ENCODE data around the gene COL4A2.
"Not testable (repeated sequence)": the region's sequence is repeated elsewhere in the genome, so short reads cannot be mapped to it uniquely, and the experiment has no call there.

COL4A2 gene

DNA sequence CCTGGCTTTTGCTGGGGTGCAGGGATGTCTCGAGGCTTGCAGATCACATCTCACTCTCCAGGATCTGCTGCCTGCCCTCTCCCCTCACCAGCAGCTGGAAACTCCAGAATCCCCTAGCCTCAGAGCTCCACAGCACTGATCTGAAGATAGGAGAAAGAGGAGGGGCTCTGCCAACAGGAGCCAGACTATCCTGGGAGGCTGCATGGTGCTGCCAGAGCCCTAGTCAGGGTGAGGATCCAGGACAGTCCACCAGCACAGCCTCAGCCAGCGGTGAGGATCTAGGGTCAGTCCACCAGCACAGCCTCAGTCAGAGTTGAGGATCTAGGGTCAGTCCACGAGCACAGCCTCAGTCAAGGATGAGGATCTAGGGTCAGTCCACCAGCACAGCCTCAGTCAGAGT is 189.2 kb downstream of the COL4A2 start:
- no peak for DNase-seq (ENCODE audit: low spot score)

DNA sequence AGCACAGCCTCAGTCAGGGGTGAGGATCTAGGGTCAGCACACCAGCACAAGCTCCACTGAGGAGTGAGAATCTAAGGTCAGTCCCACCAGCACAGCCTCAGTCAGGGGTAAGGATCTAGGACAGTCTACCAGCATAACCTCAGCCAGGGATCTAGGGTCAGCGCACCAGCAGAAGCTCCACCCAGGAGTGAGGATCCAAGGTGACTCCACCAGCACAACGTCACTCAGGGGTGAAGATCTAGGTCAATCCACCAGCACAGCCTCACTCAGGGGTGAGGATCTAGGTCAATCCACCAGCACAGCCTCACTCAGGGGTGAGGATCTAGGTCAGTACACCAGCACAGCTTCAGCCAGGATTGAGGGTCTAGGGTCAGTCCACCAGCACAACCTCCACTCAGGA is 189.9 kb downstream of the COL4A2 start:
- DNase-seq (ENCODE audit: low spot score) = no peak

DNA sequence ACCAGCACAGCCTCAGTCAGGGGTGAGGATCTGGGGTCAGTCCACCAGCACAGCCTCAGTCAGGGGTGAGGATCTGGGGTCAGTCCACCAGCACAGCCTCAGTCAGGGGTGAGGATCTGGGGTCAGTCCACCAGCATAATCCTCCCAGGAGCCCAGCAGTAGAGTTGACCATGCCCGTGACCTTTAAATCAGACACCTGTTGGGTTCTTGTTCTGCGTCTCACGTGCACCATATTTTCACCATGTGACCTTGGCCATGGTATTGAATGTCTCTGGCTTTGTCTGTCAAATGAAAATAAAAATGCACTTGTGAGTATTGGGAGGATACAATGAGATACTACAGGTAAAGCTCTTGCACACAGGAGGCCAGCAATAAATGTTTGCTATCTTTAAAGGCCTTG is 190.8 kb downstream of the COL4A2 start:
- DNase-seq (ENCODE audit: low spot score) = not testable (repeated sequence)

DNA sequence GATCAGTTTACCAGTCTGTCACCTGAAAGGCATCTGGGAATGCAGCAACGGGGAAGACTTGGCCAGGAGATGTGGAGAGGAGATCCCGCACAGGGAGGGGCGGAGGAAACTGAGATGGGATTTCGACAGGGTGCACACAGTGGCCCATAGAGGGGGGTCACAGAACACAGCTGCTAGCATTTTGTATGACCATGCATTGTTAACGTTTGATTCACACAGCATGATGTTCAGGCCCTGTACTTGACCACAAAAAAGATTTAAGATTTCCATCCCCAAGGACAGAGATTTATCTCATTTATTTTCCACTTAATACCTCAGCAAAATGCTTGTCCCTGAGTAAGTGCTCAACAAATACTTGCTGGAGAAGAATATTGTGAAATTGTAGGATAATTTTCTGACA is 191.2 kb downstream of the COL4A2 start:
- no peak for DNase-seq (ENCODE audit: low spot score)

DNA sequence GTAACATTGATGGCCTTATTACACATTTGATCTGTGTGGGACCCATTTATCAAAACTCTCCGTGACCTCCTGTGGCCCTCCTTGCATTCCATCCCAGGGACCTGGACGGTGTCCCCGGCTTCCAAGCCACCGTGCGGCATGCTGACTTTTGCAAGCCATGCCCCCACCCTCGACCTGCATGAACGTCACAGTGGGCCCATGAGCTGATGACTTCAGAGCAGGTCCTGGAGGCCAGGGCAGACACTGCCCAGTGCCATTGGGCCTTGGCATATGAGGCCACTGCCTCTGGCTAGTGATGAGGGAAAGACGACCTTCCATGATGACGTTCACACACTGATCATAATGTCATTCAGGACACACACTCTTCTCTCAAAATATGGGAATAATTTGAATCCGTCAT is 191.7 kb downstream of the COL4A2 start:
- DNase-seq (ENCODE audit: low spot score) = no peak

DNA sequence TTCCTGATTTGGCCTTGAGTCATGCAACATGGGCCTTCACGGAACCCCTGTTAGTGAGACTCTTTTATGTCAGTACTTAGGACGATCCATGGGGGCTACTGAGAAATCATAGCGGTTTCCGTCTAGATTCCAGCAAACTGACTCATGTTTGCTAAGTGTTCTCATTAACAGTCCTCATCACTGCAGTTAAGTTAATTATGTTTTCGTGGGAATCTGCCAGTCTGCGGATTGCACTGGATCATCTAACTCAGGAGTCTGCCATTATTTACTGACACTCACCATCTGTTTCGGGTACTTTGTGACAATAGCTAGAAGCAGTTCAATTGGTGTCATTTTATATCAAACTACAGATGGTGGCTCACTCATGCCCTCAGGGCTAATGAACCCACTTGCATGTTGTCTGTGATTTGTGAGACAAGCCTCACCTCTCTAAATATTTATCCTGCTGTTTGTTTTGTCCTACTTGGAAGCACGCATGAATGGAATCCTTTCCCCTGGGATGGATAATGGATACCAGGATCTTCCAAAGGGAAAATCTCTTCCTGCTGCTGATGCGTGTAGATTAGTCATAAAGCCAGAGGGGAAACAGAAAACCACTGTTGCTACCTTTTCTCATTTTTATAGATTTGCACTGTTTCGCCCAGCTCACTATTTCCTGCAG is 192.7 kb downstream of the COL4A2 start:
- DNase-seq (ENCODE audit: low spot score) = no peak

DNA sequence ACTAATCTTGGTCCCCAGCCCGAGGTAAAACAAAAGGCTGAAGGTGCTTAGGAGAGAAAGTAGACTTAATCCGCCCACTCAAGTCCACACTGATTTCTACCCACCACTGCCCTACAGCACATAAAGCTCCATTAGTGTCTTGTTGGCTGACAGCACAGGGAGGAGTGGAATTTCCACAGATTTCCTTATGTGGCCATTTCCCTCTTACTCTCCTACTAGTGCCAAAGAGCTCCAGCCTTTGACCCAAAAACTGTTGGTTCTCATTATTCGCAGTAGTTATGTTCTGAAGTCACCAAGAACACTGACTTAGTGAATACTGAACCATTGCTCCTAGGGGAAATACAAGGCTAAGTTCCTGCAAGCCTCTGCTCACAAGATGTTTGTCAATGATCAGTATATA is 193.3 kb downstream of the COL4A2 start:
- DNase-seq (ENCODE audit: low spot score) = no peak

DNA sequence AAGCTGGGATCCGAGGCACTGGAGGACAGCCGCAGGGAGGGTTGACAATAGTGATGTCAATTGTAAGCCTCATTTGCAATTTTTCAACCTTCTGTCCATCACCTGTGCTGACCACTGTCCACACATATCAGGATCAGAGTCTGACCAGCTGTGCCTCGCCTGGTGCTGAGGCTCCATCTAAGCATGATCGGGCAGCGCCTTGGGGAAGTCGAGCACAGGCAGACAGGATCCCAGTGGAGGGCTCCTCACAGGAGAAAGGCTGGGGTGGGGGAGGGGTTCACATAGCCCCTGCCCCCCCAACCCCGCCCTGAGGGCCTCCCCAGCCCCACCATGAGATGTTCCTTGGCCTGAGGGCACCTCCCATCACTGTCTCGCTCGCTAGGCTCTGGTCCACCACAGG is 194.1 kb downstream of the COL4A2 start:
- DNase-seq (ENCODE audit: low spot score) = no peak

DNA sequence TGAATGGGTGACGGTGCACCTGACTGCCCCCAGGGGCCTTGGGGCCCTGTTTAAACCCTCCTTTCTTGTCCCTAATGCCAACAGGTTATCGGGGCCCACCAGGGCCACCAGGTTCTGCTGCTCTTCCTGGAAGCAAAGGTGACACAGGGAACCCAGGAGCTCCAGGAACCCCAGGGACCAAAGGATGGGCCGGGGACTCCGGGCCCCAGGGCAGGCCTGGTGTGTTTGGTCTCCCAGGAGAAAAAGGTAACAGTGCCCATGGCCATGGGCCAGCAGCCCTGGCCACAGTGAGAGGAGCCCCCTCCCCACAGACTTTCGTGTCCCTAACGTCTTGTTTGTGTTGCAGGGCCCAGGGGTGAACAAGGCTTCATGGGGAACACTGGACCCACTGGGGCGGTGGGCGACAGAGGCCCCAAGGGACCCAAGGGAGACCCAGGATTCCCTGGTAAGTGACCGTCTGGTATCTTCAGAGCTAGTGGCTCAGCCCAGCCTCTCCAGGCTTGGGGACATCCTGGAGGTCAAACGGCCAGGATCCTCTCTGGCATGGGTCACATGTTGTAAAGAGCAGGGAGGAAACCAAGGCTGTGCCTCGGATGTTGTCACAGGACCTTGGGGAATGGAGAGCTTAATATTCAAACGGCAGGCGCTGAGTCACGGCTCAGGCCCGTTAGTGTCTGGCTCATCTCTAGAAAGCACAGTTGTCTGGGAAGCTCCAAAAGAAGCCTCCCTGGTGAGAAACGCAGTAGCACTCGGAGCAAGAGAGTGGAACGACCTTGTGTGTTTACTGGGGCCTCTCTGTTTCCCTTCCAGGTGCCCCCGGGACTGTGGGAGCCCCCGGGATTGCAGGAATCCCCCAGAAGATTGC is 196.2 kb downstream of the COL4A2 start:
- no peak for DNase-seq (ENCODE audit: low spot score)

DNA sequence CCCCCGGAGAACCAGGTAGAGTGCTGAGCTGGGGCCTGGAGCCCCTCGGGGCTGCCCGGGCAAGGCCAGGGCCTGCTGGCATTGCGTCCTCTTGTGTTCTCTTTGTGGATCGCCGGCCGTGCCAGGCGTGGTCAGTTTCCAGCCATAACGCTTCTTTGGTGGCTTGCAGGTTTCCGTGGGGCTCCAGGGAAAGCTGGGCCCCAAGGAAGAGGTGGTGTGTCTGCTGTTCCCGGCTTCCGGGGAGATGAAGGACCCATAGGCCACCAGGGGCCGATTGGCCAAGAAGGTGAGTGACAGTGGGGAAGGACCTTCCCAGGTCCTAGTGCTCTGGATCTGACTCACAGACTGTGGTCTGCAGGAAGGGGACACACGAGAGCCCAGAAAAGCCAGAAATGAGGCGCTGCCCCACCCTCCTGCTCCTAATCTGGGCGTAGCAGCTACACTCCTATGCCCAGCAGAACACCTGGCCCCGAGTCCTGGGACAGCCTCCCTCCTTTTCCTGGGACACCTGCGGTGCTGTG is 197.0 kb downstream of the COL4A2 start:
- DNase-seq (ENCODE audit: low spot score) = no peak

DNA sequence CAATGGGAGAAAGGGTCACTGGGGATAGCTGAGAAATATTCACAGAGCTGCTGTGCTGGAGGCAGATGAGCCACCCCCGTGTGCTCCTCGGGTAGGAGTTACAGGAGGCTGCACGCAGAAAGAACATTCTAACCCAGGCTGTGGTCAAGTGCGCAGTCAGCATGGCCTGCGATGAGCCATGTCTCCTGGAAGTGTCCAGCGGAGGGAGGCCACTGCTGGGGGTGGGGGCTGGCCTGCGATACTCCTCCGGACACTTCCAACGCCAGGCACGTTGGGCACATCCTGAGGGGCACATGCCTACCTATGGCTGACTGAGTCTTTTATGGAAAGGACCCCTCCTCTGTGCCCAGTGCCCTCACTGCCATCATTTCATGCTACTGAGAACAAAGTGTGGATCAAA is 198.5 kb downstream of the COL4A2 start:
- DNase-seq (ENCODE audit: low spot score) = no peak

DNA sequence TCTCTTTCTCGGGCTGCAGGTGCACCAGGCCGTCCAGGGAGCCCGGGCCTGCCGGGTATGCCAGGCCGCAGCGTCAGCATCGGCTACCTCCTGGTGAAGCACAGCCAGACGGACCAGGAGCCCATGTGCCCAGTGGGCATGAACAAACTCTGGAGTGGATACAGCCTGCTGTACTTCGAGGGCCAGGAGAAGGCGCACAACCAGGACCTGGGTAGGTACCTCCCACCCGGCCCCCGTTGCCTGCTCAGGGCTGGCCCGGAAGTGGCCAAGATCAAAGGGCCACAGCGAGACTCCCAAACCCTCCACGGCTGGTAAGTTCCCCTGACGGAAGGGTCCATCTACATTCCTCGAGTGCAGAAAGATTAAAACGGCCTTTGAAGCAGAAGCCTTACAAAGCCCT is 199.3 kb downstream of the COL4A2 start:
- no peak for DNase-seq (ENCODE audit: low spot score)

DNA sequence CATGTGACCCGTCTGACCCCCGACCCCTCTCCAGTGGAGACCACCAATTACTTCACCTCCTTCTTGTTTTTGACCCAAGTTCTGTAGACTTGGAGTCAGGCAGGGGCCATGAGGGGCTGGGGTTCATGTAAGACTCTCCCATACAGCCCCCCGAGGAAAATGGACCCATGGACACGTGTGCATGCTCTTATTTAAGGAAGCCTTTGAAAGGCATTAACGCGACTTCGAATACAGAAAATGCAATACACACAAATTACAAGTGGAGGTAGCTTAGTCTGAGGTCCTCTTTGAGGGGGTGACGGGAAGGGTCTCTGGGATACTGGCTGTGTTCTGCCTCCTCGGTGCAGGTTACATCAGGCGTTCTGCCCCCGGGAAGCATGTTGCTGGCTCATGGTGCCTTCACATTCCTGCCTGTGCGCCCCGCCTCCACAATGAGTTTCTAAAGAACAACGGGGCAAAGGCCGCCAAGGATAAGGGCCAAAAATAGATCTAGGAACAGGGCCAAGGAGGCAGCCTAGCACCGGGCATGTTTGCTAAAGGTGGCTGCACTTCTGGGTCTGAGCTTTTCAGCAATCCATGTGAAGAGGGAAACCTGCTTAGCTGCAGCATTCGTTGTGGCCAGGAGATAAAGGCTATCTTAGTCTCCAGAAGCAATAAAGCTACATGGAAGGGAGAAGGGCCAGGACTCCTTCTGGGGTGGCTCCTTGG is 199.9 kb downstream of the COL4A2 start:
- DNase-seq (ENCODE audit: low spot score) = no peak

DNA sequence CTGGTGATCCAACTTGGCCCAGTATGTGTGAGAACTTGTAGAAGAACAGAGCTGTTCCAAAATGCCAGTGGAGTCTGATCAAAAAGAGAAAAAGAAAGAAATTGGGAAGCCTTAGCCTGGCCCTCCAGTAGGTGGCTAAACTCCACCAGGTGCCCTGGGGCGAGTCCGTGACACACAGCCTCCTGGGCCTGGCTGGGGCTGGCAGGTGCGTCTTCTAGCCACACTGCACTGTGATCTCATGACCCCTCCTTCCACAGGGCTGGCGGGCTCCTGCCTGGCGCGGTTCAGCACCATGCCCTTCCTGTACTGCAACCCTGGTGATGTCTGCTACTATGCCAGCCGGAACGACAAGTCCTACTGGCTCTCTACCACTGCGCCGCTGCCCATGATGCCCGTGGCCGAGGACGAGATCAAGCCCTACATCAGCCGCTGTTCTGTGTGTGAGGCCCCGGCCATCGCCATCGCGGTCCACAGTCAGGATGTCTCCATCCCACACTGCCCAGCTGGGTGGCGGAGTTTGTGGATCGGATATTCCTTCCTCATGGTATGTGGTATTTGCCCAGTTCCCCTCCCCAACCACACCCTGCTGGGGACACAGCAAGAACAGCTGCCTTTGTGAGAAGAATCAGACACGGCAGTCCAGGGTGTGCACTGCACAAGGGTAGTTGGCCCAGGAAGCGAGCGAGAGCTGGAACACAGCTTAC is 200.7 kb downstream of the COL4A2 start:
- no peak for DNase-seq (ENCODE audit: low spot score)

DNA sequence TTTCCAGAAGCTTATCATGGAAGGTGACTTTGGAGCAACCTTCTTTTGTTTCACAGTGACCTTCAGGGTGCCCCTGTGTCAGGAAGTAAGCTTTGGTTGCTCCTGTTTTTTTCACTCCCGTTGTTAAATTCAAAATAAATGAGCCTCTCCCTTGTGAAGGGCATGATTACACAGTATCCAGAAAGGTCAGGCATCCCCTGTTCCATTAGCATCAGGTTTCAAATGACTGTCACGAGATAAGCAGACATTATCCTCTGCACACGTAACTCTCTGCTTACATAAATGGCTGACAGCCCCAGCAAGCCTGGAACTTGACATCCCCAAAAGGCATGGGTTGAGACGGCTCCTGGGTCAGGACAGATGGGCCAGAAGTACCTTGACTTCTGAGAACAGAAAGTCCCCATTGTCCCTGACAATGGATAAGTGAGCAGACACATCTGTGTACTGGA is 202.4 kb downstream of the COL4A2 start:
- DNase-seq (ENCODE audit: low spot score) = no peak

DNA sequence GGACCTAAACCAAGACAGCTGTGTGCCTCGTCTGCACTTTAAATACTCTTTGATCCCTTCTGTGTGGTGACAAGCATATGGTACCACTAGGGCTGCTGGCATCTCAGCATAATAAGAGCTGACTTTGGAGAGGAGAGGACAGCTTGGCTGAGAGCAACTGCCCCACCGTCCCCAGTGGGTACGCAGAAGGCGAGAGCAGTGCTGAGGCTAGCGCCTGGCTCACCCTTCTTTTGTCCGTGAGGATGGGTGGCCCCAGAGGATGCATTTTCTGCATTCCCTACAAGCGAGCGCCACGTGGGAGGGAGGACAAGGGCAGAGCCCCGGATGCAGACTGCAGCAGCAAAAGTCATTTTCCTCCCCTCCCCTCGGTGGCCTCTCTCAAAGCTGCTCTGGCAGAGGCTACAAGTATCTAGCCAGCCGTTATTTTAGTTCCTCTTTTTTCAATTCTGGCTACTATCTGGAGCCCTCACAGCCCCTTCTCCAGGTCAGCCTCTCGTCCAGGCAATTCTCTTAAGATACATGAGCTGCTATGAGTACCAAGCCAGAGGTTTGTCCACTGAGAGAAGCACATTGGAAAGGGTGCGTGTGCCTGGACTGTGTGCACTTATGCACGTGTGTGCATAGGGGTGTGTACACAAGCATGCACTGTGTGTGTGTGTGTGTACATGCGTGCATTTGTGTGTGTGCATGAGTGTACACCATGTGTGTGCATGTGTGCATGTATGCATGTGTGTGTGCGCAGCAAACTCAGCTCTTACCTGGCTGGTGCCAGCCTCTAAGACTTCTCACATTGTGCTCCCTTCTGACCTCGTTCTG is 203.1 kb downstream of the COL4A2 start:
- no peak for DNase-seq (ENCODE audit: low spot score)

DNA sequence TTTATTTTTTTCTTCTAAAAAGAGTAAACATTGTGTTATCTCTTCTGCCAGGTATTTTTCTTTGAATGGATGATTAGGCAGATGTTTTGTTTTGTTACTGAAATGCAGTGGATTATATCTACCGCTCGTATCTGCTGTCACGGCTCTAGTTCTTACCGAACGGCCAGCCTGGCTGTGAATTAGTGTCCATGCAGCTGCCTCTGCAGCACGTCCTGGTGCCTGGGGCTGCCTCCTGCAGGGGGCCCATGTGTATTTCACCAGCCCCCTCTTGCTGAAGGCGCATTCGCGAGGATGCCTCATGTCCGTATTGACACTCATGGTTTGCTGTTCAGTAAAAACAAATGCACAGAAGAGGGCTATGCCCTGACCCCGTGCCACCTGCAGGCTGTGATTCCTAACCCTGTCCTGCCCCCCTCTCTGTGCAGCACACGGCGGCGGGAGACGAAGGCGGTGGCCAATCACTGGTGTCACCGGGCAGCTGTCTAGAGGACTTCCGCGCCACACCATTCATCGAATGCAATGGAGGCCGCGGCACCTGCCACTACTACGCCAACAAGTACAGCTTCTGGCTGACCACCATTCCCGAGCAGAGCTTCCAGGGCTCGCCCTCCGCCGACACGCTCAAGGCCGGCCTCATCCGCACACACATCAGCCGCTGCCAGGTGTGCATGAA is 204.6 kb downstream of the COL4A2 start:
- DNase-seq (ENCODE audit: low spot score) = no peak

DNA sequence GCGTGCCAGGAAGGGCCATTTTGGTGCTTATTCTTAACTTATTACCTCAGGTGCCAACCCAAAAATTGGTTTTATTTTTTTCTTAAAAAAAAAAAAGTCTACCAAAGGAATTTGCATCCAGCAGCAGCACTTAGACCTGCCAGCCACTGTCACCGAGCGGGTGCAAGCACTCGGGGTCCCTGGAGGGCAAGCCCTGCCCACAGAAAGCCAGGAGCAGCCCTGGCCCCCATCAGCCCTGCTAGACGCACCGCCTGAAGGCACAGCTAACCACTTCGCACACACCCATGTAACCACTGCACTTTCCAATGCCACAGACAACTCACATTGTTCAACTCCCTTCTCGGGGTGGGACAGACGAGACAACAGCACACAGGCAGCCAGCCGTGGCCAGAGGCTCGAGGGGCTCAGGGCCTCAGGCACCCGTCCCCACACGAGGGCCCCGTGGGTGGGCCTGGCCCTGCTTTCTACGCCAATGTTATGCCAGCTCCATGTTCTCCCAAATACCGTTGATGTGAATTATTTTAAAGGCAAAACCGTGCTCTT is 205.2 kb downstream of the COL4A2 start:
- DNase-seq (ENCODE audit: low spot score) = no peak

DNA sequence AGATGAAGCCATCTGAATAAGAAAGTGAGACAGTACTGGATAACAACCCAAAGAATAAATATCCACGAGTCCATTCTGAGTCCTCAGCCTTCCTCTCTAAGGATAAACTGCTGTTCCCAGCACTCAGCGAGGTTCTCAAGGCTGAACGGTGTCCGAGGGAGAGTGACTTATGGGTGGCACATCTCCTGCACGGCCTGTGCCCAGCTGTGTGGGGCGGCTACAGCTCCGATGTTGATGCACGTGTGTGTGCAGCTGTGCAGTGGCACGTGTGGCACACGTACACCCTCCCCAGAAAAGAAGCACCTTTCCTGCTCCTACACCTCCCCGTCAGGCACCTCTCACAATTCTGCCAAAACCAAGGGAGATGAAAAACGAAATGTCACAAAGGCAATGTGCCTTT is 209.4 kb downstream of the COL4A2 start:
- DNase-seq (ENCODE audit: low spot score) = no peak

DNA sequence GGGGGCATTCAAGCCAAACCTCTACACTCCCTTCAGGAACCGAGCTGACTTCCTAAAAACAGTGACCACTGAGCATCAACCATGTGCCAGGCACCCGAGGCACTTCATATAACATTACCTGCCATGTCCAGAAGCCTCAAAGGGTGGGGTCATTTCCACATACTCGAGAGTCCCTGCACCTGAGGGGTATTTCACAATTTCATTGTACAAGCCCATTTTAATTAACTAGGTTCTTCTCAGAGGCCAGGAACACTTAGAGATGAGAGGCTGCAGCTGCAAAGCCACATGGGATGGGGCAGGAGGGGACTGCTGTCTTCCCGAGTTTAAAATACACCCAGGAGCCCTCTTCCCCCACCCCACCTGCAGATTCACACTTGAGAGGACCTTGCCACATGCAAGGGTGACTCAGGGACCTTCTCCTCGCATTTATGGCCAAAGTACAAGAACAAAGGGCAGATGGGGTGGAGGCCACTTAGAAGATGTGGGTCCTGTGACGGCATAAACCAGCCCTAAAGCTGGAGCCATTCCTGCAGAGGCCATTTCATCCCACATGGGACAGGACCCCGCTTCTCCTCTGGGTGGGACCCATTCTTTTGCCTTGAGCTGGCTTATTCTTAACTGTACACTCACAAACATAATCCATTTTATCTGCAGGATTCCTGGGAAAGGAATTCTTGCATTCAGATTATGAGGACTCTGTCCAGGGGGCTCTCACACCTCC is 210.6 kb downstream of the COL4A2 start:
- no peak for DNase-seq (ENCODE audit: low spot score)
